Vagina (tissue), 2 donors: ENCODE results near the gene MMP11.

Experiments
- CTCF ChIP-seq, 3 experiments: fragments of 450-650 bp in 2 of 3; fragments of 200-600 bp in 1 of 3; sonication (generic) in 1 of 3; IDR thresholded peaks; one replicate each; pipeline ENCODE4 v1.5.1; 2017 to 2019; ENCODE audit warnings: antibody characterized with exemption in 3 of 3, mild to moderate bottlenecking in 2 of 3, moderate library complexity in 2 of 3
- POLR2A ChIP-seq, 2 donors: fragments of 450-650 bp; IDR thresholded peaks; one replicate each; pipeline ENCODE4 v1.6.1; 2017; ENCODE audit warnings: antibody characterized with exemption in 2 of 2, mild to moderate bottlenecking in 2 of 2, moderate library complexity in 2 of 2
- POLR2AphosphoS5 ChIP-seq, 2 donors: sonication (generic); formaldehyde crosslinking; IDR thresholded peaks; one replicate each; pipeline ENCODE4 v1.9.0; 2017; ENCODE audit warnings: antibody characterized with exemption in 2 of 2, mild to moderate bottlenecking in 2 of 2, low read depth in 1 of 2; ENCODE audit not compliant: insufficient read depth in 1 of 2

GRCh38 chr22:23778577-23778900, 5.9 kb downstream of the MMP11 start:
- no peak for TF ChIP-seq CTCF (IDR thresholded peaks at IDR 0.05)
- no peak for TF ChIP-seq POLR2A (IDR thresholded peaks at IDR 0.05)
- TF ChIP-seq POLR2AphosphoS5 (IDR thresholded peaks at IDR 0.05; ENCODE audit: insufficient read depth in 1 of 2, low read depth in 1 of 2) = no peak
